IPS DF 4.7 (cell line): ENCODE measurements around the gene MED12L.
"Not testable (repeated sequence)": the region's sequence is repeated elsewhere in the genome, so short reads cannot be mapped to it uniquely, and the experiment has no call there.

Source experiments
- DNase-seq: peaks from one replicate; pipeline ENCODE4 v3.0.0-alpha.2; 2013; ENCODE audit warnings: low spot score; ENCODE audit errors: extremely low read depth

MED12L gene

GRCh38 chr3:151236316-151236715 lies 150.9 kb downstream of the MED12L start:
- no peak for DNase-seq

- DNase-seq, result no peak
Measured at GRCh38 chr3:151236736-151237135, 151.3 kb downstream of the MED12L start.

GRCh38 chr3:151242006-151242405 lies 156.5 kb downstream of the MED12L start:
- not testable (repeated sequence) for DNase-seq

- DNase-seq, result no peak
Measured at GRCh38 chr3:151248772-151249337, 163.4 kb downstream of the MED12L start.

- no peak for DNase-seq
Measured at GRCh38 chr3:151256749-151257148, 171.3 kb downstream of the MED12L start.

GRCh38 chr3:151259664-151260063 lies 174.2 kb downstream of the MED12L start:
- no peak for DNase-seq

GRCh38 chr3:151262871-151263525 lies 177.5 kb downstream of the MED12L start:
- no peak for DNase-seq

- DNase-seq, result no peak
Measured at GRCh38 chr3:151264605-151265004, 179.1 kb downstream of the MED12L start.

DNA sequence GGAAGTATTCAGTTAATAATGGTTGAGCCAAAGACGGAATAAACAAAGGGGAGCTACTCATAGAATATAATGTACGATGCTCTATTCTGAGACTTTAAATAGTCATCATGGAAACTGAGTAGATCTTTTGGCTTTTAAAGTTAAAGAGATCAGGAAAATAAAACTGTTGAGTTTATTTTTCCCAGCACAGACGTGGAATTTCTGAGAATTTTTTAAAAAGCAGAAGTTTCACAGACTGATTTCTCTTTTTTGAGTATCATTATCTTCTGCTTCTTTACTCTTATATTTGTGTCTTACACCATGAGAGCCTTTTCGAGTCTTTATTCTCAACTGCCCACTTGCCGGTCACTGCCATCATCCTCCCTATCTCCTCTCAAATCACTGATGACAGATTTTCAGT lies 179.7 kb downstream of the MED12L start:
- DNase-seq, result no peak

DNA sequence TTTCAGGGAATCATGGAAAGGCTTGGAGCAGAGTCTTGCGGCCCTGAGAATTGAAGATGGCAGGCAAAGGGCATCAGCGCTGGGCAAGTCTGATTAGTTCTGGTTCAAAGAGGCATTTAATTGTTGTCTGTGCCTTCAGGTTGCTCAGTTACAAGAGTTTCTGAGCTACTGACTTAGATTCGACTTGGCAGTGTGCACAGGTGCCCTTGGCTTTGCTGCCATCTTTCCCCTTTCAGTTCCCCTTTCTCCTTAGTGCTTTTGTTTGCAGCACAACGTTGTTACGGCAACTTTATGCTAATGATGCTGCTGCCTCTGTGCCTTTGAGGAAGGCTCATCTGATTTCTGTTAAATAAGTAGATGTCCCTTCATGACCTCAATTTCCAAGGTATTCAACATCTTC lies 180.4 kb downstream of the MED12L start:
- peak; percentile 49 for DNase-seq

DNA sequence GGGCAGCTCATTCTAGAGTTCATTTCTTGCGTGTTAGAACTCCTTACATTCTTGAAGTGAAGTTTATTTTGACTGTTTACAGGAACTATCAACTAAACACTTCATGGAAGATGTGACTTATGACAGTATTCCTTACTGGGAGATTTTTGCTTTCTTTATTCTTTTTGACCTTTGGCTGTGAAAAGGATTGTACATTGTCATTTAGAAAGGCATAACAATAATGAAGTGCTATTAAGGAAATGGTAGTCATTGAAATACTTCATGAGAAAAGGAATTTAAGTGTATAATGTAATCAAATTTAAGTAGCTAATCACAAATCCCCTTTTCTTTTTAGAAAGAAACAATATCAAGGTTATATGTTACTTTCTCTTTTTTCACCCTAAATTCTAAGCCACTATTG lies 181.6 kb downstream of the MED12L start:
- DNase-seq, result no peak

- no peak for DNase-seq
Measured at GRCh38 chr3:151268267-151269235, 183.1 kb downstream of the MED12L start.

DNA sequence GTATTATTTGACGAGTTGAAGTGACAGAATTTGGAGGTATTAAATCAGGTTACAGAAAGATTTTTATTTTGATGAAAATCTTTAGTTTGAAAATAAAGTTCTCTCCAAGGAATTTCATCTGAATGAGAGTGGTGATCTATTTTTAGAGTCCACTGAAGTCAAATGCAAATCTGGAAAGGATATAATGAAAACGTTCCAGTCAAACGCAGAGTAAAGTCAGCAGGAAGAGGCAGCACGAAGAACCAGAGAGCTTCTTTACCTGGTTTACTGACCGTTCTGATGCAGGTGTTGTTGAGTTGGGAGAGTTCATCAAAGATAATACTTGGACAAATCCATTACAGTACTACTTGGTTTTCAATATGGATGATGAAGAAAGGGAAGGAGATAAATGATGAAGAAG lies 184.2 kb downstream of the MED12L start:
- DNase-seq, result no peak

DNA sequence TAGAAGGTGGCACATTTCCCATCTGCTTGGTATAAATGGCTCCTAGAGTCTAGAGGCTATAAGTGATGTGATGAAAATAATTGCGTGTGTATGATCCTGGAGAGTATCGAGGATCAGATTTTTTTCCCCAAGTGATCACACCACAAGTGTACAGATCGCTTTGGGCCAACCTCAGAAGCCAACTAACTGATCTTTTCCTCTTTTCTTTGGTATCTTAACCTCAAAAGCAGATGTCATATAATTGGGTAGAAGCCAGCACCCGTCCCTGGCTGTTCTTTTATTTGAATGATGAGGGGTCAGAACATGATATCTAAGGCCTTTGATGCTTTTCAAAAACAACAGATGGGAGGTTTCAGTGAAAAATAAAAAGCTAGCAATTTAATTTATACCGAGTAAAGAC lies 189.6 kb downstream of the MED12L start:
- no peak for DNase-seq

DNA sequence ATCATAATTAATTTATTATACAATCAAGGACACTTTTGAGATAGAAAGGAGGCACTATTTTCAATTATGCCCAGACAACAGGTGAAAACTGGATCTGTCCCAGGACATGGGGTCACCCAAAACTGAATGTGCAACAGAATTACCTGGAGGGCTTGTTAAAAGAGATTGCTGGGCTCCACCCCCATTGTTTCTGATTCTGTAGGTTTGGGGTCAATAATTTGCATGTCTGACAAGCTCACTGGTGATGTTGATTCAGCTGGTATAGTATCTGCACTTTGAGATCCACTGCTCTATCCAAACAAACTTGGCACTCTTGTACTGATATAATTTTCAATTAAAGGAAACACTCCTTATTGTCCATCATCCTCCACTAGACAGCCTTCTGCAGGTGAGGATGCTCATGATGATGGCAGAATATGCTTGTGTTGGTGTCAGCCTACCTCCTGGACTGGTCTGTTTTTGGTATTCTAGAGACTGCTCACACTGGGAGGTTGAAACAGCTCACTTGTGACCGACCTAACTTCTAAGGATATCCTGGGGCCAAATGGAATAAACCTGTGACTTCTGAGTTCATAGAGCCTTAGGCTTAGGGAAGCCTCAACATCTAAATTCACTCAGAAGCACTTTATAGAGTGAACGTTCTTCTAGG lies 190.7 kb downstream of the MED12L start:
- no peak for DNase-seq

DNA sequence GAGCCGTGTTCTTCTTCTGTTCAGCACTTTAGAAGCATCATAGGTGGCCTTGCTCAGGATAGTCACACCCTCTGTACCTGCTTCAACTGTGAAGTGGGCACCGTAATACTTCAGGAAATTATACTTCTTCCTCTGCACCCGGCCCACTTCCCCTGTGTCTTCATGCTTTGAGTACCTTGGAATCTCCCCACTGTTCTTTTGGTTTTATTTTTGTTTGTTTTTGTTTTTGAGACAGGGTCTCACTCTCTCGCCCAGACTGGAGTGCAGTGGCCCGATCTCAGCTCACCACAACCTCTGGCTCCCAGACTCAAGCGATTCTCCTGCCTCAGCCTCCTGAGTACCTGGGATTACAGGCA lies 191.2 kb downstream of the MED12L start:
- no peak for DNase-seq

GRCh38 chr3:151278230-151278629 lies 192.8 kb downstream of the MED12L start, which contains the start of gene P2RY14:
Gene P2RY14 (minus strand): TSS chr3:151278542. CDS start chr3:151214316, 64,226 bp downstream.
- no peak for DNase-seq

GRCh38 chr3:151281671-151282324 lies 196.3 kb downstream of the MED12L start:
- DNase-seq, result no peak

DNA sequence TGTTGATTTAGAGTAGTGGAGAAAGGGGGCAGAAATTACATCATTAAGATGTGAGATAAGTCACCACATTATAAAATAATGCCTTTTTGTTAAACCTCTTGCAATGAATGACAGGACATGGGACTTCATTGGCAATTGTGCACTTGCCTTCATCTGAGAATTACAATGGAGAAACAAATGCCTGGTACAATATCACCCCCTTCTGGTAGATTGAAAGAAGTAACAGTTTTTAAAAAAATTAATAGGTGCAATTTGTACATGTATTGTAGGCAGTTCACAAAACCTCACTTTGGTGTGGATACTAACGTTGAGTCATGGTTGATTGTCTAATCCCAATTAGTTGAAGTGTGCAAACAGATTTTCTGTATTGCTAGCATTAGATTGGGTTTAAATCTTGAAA lies 197.5 kb downstream of the MED12L start:
- no peak for DNase-seq

DNA sequence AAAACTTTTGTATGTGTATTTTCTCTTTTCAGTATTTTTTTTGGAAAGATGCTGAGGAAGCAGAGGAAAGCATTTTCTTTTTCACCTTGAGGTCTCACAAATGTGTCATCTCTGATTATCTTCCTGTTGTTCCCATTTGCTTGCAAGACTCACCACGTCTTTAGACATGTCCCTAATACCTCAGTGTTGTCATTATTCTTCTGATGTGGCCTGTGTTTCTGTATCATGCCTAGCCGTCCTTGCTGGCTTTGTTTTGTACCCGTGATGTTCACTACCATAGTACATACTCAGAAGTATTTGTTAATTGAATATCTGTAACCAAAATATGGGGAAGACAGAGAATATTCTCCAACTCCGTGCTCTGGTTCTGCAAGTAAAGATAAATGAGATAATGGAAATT lies 197.9 kb downstream of the MED12L start:
- DNase-seq, result no peak

GRCh38 chr3:151283907-151284461 lies 198.5 kb downstream of the MED12L start:
- no peak for DNase-seq
